NAMALWA (cell line): ENCODE results near the gene NAT14.
A peak's percentile ranks its signal among the peaks of the same experiment; 100 is the strongest.

Source experiments
- DNase-seq: peaks from one replicate; pipeline ENCODE4 v3.0.0-alpha.2; 2015; ENCODE audit warnings: low spot score

The NAT14 gene

DNA sequence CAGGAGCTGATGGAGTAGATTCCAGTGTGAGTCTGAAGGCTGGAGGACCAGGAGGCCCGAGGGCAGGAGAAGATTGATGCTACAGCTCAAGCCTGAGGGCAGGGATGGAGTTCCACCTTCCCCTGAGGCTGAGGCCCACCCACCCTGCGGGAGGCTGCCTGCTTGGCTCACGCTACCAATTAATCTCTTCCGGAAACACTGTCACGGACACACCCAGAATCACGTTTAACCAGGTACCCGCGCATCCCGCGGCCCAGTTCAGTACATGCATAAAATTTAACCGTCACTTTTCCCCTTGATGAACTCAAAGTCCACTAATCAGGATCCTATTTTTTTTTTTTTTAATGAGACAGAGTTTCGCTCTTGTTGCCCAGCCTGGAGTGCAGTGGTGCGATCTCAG is 13.7 kb upstream of the NAT14 start:
- DNase-seq = no peak

DNA sequence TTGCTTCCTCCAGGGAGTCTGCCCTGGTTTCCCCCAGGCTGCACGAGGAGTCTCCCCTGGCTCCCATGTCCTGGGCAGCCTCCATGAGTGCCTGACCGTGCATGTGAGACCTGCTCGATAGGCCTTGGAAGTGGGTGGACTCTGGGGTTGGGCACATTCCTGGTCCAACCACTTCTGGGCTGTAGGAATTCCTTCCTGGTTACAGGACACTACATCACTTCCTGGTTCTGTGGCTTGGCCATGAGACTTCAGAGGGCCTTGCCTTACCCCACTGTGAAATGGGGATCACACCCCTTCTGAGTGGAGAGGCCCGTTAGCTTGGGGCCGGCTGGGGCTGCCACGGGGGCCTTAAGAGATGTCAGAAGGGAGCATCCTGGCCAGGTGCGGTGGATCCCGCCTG is 12.5 kb upstream of the NAT14 start:
- DNase-seq = no peak

DNA sequence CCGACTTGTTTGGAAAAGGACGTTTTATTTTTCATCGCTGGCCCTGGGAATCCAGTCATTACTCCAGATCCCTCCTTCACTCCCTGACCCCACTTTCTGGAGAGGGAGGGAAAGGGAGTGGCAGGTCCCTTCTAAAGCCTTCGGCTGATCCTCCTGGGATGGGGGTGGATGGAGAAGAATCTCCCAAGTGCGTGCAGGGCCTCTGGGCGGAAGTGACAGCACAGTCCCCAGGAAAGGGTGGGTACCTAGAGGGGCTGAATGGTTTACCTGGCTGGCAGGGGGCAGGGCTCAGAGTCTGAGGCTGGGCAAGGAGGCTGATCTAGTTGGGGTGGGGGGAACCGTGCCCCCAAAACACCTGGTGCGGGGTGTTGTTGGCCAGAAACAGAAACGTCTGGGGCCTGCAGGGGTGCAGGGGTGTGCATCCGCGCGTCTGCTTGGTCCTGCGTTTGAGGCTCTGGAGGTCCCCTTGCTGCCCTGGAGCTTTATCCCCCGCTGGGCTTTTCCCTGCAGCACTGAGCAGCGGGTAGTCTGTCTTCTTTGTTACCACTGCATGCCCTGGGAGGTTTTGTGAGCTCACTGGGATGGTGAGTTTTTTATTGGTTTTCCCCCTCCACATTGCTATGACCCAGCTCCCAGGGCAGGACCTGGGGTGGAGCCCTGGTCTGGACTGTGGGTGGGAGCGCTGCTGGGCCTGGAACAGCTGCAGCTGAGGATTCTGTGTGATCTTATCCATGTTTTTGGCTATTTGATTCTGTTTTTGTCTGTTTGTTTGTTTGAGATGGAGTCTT is 11.6 kb upstream of the NAT14 start:
- no peak for DNase-seq

DNA sequence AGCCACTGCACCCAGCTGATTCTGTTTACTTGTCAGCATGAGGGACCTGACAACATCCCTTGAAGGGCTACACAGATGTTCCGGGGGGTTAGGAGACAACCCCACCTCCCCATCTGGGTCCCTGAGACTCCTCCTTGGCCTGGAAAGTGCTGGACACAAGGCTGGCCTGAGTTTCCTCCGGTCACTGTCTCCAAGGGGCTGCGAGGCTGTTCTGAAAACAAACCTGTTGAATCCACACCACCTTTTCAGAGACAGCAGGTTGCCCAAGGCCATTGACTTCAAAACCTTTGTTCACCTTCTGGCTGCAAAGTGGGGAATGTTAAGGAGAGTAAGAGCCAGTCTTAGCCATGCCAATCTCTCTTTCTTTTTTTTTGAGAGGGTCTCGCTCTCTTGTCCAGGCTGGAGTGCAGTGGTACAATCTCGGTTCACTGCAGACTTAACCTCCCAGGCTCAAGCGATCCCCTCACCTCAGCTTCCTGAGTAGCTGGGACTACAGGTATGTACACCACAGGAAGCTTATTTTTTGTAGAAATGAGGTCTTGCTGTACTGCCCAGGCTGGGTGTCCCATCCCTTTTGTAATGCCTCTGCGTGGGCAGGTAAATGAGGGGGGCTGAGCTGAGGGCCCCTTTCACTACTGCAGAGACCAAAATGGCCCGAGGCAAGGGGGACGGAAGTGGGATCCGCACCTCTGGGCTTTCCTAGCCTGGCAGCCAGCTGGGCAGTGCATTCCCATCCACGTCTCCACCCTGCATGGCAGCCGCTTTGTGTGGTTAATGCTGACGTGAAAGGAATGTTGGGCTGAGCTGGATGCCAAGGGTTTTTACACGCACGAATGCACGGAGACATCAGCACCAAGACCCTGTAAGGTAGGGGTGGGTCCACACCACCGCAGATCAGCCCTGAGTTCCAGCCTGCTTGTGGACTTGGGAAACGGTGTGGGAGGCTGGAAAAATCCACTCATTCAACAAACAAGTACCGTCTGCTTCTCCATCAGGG is 10.4 kb upstream of the NAT14 start:
- no peak for DNase-seq

DNA sequence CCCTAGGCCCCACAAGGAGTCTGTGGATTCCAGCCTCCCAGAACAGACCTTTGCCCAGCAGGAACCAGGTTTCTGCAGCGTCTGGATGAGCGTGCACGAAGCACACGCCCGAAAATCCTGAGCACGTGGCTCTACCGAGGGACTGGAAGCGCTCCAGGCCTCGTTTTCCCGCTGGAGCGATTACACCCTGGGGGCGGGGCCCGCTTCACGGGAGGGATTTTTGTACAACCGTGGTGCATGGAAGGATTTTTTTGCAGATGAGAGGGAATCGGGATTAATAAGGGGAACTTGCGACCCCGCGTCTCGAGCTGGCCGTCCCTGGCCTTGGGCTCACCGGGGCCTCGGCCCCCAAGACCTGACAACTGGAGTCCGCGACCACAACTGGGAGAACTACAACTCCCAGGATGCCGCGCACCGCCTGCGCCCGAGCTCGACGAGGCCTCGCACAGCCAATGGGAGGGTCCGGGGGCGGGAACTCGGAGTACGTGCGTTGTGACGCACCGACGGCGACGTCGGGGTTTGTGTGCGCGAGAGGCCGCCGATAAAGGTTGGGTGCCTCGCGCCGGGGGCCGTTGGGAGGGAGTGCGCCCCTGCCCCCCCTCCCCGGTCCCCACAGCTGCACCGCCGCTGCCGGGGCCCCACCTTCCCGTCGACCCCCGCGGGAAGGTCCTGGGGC is 8.8 kb upstream of the NAT14 start, which contains the start of gene ZNF628:
TSS of gene ZNF628 (plus strand) at position 518 of the 676 bp plus-strand sequence. CDS start 3,294 bp downstream, outside the sequence.
- peak; percentile 98 for DNase-seq

DNA sequence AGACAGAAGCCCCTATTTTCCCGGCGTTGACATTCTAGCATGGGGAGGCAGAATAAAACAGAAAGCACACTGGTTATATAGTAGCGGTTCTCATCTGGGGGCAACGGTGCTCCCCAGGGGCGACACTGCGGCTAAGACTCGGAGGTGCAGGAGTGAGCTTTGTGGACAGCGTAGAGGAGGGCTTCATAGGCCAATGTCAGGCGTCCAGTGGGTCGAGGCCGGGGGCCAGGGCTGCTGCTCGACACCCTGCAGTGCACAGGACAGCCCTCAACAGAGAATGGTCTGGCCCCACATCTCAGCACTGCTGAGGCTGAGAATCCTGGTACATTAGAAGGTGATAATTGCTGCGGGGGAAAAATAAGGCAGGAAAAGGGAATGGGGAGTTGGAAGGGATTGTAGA is 7.1 kb upstream of the NAT14 start:
- no peak for DNase-seq

DNA sequence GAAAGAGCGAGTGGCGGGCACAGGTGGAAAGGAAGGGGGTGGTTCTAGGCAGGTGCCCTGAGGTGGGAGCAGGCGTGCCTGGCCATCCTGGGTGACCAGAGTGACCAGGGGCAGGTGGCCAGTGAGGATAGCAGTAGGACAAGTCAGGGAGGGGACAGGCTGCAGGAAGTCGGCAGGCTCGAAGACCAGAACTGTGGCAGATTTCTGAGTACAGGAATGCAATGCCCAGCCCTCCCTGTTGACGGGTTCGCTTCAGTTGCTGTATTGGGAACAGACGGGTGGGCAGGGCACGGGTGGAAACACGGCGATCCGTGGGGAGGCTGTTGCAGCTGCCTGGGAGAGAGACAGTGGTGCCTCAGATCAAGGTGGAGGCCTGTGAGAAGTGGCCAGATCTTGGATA is 6.6 kb upstream of the NAT14 start:
- DNase-seq = no peak

DNA sequence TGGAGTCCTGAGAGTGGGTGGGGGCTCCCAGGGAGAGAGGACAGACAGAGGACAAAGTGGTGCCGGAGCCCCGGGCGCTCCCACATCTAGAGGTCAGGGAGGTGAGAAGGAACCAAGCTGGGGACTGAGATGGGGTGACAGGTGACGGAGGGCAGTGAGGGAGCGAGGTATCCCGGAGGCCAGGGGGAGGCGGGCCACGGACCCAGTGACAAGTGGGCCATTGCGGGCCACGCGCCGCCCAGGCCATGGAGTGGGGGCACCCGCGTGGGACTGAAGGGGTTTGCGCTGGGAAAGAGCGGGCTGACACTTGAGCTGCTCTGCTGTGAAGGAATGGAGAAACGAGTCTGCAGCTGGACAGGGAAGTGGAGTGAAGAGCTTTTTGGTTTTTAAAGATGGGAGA is 5.9 kb upstream of the NAT14 start:
- DNase-seq = no peak

DNA sequence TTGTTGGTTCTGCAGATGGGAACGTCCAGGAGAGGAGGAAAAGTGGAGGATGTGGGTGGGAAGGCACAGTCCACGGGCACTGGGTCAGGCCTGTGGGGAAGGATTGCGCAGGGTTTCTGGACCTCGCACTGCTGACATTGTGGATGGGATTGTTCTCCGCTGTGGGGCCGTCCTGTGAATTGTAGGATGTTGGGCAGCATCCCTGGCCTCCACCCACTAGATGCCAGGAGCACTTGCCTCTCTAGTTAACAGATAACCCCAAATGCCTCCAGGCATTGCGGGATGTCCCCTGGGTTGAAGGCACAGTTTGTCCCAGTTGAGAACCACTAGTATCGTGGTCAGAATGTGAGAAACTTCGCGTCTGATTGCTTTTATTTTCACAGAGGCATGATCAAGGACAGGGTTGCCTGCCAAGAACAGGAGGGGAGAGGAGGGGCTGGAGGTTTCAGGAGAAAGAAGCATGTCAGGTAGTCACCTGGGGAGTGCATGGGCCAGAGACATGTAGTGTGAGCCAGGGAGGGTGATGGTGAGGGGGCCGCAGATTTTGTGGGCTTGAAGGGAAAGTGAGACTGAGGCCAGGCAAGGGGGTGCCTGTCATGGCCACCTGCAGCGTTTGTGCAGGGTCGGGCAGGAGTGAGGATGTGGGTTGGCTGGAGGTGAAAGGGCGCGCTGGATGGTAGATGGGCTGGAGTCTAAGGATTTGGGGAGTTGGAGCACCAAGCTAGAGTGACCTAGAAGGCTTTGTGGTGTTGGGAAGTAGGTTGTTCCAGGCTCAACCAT is 5.3 kb upstream of the NAT14 start:
- DNase-seq = no peak

DNA sequence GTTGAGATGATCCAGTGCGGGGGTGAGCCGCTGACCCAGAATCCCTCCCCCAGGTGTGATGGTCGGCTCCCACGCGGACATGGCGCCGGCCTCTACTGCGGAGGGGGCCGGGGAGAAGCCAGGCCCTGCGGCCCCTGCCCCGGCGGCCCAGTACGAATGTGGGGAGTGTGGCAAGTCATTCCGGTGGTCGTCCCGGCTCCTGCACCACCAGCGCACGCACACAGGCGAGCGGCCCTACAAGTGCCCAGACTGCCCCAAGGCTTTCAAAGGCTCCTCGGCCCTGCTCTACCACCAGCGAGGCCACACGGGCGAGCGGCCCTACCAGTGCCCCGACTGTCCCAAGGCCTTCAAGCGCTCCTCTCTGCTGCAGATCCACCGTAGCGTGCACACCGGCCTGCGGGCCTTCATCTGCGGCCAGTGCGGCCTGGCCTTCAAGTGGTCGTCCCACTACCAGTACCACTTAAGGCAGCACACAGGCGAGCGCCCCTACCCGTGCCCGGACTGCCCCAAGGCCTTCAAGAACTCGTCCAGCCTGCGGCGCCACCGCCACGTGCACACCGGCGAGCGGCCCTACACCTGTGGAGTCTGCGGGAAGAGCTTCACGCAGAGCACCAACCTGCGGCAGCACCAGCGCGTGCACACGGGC is 3.7 kb upstream of the NAT14 start:
- DNase-seq = no peak

DNA sequence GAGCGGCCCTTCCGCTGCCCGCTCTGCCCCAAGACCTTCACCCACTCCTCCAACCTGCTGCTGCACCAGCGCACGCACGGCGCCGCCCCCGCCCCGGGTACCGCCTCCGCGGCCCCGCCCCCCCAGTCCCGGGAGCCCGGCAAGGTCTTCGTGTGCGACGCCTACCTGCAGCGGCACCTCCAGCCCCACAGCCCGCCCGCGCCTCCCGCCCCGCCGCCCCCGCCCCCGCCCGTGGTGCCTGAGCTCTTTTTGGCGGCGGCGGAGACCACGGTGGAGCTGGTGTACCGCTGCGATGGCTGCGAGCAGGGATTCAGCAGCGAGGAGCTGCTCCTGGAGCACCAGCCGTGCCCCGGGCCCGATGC is 3.2 kb upstream of the NAT14 start:
- no peak for DNase-seq

DNA sequence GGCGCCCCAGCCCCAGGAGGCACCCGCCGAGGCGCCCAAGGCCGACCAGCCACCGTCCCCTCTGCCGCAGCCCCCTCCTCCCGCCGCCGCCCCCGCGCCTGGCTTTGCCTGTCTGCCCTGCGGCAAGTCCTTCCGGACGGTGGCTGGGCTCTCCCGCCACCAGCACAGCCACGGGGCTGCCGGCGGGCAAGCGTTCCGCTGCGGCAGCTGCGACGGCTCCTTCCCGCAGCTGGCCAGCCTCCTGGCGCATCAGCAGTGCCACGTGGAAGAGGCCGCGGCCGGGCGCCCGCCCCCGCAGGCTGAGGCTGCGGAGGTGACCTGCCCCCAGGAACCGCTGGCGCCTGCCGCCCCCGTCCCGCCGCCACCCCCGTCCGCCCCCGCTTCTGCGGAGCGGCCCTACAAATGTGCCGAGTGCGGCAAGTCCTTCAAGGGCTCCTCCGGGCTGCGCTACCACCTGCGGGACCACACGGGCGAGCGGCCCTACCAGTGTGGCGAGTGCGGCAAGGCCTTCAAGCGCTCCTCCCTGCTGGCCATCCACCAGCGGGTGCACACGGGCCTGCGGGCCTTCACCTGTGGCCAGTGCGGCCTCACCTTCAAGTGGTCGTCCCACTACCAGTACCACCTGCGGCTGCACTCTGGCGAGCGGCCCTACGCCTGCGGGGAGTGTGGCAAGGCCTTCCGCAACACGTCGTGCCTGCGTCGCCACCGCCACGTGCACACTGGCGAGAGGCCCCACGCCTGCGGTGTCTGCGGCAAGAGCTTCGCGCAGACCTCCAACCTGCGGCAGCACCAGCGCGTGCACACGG is 2.6 kb upstream of the NAT14 start:
- DNase-seq = no peak

DNA sequence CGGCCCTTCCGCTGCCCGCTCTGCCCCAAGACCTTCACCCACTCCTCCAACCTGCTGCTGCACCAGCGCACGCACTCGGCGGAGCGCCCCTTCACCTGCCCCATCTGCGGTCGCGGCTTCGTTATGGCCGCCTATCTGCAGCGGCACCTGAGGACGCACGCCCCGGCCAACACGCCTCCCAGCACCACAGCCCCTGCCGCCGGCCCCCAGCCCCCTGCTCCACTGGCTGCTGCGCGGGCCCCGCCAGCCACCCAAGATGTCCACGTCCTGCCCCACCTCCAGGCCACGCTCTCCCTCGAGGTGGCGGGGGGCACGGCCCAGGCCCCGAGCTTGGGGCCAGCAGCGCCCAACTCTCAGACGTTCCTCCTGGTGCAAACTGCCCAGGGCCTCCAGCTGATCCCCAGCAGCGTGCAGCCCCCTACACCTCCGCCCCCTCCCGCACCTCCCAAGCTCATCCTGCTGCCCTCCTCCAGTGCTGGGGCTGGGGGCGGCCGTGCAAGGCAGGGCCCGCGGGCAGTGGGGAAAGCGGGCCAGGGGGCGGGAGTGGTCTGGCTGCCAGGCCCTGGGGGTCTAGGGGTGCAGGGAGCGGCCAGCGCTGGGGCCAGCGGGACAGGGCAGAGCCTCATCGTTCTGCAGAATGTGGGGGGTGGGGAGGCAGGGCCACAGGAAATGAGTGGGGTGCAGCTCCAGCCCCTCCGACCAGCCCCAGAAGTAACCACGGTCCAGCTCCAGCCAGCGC is 1.9 kb upstream of the NAT14 start:
- DNase-seq = no peak

DNA sequence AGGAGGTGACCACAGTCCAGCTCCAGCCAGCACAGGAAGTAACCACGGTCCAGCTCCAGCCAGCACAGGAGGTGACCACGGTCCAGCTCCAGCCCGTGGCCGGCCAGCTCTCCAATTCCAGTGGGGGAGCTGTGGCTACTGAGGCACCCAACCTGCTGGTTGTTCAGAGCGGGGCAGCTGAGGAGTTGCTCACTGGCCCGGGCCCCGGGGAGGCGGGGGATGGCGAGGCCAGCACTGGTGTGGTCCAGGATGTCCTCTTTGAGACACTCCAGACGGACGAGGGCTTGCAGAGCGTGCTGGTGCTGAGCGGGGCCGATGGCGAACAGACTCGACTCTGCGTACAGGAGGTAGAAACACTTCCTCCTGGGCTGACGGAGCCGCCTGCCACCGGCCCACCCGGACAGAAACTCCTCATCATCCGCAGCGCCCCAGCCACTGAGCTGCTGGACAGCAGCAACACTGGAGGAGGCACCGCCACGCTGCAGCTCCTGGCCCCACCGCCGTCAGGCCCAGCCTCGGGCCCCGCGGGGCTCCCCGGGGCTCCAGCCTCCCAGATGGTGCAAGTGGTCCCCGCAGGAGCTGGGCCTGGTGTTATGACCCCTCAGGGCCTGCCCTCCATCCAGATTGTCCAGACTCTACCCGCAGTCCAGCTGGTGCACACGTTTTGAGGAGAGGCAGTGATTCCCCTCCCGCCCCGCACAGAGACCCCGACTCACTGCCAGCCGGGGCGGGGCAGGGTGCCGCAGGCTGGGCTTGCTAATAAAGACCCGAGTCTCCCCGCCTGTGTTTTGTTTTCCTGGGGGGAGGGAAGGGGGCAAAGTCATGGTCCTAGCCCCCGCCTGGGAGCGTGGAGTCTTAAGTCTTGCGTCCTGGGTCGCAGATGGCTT is 1.0 kb upstream of the NAT14 start:
- DNase-seq = no peak

DNA sequence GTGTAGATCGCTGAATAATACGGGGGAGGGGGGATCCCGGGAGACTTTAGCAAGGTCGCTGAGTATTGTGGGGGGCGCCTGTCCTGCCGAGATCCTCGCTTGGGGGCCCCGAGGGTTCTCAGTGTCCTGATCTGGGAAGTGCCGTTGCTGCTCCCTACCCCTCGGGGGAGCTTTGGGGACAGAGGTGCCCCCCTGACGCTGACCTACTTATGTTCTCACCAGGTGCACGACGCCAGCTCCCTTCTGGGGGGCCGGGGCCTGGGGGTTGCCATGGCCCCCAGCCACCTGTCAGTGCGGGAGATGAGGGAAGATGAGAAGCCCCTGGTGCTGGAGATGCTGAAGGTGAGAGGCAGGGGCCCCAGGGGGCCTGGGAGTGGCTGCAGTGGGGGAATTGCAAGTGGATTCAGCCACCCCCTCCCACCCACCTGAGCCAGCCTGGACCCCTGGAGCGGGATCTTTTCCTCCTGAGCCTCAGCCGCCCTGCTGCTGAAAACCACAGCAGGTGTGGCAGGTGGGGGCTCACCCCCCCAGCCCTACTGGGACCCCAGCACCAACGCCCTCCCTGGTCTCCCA is 537 bp downstream of the NAT14 start:
- peak; percentile 64 for DNase-seq

DNA sequence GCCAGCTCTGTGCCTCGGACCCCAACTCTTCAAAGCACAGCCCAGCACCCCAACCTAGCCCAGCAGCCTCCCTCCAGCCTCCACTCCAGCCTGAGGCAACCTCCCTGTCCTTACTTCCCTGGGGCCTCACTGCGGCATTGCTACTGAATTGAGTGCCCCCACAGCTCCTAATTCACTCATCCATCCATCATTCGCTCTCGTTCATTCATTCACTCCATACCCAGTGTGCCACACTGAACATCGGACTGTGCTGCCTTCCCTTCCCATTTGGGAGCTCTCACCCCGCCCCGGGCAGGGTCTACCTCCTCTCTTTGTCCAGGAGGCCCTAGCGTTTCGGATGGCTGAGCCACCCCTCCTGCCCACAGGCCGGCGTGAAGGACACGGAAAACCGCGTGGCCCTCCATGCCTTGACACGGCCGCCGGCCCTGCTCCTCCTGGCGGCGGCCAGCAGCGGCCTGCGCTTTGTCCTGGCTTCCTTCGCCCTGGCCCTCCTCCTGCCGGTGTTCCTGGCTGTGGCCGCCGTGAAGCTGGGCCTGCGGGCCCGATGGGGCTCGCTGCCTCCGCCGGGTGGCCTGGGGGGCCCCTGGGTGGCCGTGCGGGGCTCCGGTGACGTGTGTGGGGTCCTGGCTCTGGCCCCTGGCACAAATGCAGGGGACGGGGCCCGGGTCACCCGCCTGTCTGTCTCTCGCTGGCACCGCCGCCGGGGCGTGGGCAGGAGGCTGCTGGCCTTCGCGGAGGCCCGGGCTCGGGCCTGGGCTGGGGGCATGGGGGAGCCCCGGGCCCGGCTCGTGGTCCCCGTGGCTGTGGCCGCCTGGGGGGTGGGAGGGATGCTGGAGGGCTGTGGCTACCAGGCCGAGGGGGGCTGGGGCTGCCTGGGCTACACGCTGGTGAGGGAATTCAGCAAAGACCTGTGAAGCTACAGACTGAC is 1.3 kb downstream of the NAT14 start:
- DNase-seq = no peak
